Endothelial cell of umbilical vein (primary cell): ENCODE results near the gene PLA2G6.

ENCODE experiments used
- CTCF ChIP-seq, 2 donors: IDR thresholded peaks; 1 replicate in 1 of 2; 2 replicates in 1 of 2; pipeline ENCODE4 v1.5.1; 2011; ENCODE audit warnings: low read length in 2 of 2, mild to moderate bottlenecking in 2 of 2, moderate library complexity in 2 of 2, control low read depth in 1 of 2, inconsistent platforms in 1 of 2, low read depth in 1 of 2; ENCODE audit not compliant: insufficient read depth in 1 of 2; ENCODE audit errors: extremely low read depth in 1 of 2
- GATA2 ChIP-seq: IDR thresholded peaks from 2 replicates; pipeline ENCODE4 v1.7.0; 2011; ENCODE audit warnings: low read depth, mild to moderate bottlenecking, moderate library complexity, mixed read lengths, low read length; ENCODE audit not compliant: insufficient read length, insufficient read depth
- POLR2A ChIP-seq: IDR thresholded peaks from 2 replicates; pipeline ENCODE4 v1.6.1; 2012; ENCODE audit warnings: low read depth, mild to moderate bottlenecking, control low read depth, low read length

DNA sequence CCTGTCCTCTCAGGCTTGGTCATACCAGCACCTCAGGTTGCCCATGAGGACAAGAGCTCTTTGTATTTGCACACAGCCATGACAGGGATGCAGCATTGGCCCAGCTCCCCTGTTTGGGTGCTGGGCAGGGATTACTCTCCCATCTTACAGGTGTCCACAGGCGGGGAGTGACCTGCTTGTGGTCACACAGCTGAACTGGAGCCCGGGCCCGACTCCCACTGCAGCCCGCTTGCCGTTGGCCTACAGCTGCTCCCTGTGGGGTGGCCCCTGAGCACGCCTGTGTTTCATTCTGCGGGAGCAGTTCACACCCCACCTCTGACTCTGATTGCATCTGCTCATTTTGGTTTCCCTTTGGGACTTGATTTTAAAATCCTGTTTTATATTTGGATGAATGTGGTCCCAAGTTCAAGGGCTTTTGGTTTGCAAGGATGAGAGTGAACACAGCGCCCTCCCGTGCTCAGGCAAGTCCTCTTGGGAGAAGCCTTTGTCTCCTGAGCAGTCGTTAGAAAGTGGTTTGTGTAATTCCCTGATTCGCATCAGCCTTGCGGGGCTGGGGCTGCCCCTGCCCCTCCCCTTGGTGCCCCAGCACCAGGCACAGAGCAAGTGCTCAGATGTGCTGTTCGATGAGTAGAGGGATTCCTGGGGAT lies 115.1 kb downstream of the PLA2G6 start:
- TF ChIP-seq CTCF (IDR thresholded peaks at IDR 0.05; ENCODE audit: extremely low read depth in 1 of 2, insufficient read depth in 1 of 2, low read depth in 1 of 2, low read length in 2 of 2) (no peak), GATA2 (no peak), POLR2A (no peak)
